ENCODE measurements around the gene ELL2. TPM values are rescaled to one million over a fixed set of nuclear protein-coding genes. Genes with fewer than 3 reads are reported as not detected.

Gene ELL2
- total and polyA plus RNA-seq, 7 donors, result 16.2 to 59.8 (median 36.9) TPM

GRCh38 chr5:95951916-95952315, 9.7 kb downstream of the ELL2 start:
- peaks cover 35% of the 10 kb centered on the region for H3K4me1 ChIP-seq

DNA sequence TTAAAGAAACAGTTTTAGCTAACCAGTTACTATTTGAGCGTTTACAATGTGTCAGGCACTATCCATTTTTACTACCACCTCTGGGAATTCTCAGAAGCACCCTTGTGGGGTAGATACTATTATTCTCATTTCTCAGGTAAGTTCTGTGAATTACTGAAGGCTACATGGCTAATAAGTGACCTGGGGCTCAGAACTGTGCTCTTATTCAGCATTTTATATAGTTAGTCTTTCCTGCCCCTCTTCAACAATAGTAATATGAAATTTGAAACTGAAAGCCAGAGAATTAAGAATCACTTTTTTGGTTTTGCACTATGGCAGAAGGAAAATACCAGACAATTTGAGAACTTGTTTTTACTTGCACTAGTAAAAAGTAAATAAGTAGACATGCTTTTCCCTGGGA, 11.8 kb downstream of the ELL2 start:
- 88 to 93% (median 90%) methylated on average over 1 of the region's 1 CpG for WGBS, 3 donors

More at GRCh38 chr5:95951916-95952315, 9.7 kb downstream of the ELL2 start:
- Histone ChIP-seq H3K36me3 (ENCODE audit: insufficient read depth in 1 of 2, low read depth in 1 of 2) (no peaks in the 10 kb centered on the region), H3K27me3 (ENCODE audit: insufficient read depth in 3 of 3, low read length in 2 of 3) (no peaks in the 10 kb centered on the region), H3K9me3 (no peaks in the 10 kb centered on the region), H3K4me3 (no peak overlapping the region), H3K27ac (no peak overlapping the region)
- TF ChIP-seq, protein P1, sequence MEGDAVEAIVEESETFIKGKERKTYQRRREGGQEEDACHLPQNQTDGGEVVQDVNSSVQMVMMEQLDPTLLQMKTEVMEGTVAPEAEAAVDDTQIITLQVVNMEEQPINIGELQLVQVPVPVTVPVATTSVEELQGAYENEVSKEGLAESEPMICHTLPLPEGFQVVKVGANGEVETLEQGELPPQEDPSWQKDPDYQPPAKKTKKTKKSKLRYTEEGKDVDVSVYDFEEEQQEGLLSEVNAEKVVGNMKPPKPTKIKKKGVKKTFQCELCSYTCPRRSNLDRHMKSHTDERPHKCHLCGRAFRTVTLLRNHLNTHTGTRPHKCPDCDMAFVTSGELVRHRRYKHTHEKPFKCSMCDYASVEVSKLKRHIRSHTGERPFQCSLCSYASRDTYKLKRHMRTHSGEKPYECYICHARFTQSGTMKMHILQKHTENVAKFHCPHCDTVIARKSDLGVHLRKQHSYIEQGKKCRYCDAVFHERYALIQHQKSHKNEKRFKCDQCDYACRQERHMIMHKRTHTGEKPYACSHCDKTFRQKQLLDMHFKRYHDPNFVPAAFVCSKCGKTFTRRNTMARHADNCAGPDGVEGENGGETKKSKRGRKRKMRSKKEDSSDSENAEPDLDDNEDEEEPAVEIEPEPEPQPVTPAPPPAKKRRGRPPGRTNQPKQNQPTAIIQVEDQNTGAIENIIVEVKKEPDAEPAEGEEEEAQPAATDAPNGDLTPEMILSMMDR (IDR thresholded peaks at IDR 0.05), result no peak
- intact Hi-C loops (cut with DNase I), result no loop called here
- ATAC-seq (no peak), DNase-seq (no peak)
- WGBS, 3 donors, result 95 to 98% (median 97%) methylated on average over 4 of the region's 4 CpGs

GRCh38 chr5:95948631-95949030, 13.0 kb downstream of the ELL2 start:
- Histone ChIP-seq H3K36me3 (ENCODE audit: insufficient read depth in 1 of 2, low read depth in 1 of 2) (peaks cover 0 to 2% of the 10 kb centered on the region in 2 donors), H3K27me3 (ENCODE audit: insufficient read depth in 3 of 3, low read length in 2 of 3) (no peaks in the 10 kb centered on the region), H3K27ac (no peak overlapping the region), H3K4me1 (peaks cover 30% of the 10 kb centered on the region), H3K4me3 (no peak overlapping the region), H3K9me3 (no peaks in the 10 kb centered on the region)
- intact Hi-C loops (cut with DNase I), result no loop called here
- DNase-seq, result no peak
- no peak for ATAC-seq
- TF ChIP-seq, protein P1 (IDR thresholded peaks at IDR 0.05), result no peak

More for the DNA sequence above, 11.8 kb downstream of the ELL2 start:
- TF ChIP-seq, protein P1 (IDR thresholded peaks at IDR 0.05), result no peak
- no peak for DNase-seq
- Histone ChIP-seq H3K4me1 (peaks cover 21% of the 10 kb centered on the region), H3K9me3 (no peaks in the 10 kb centered on the region), H3K36me3 (ENCODE audit: insufficient read depth in 1 of 2, low read depth in 1 of 2) (no peaks in the 10 kb centered on the region), H3K4me3 (no peak overlapping the region), H3K27me3 (ENCODE audit: insufficient read depth in 3 of 3, low read length in 2 of 3) (no peaks in the 10 kb centered on the region), H3K27ac (no peak overlapping the region)
- intact Hi-C loops (cut with DNase I), result no loop called here
- no peak for ATAC-seq

- DNase-seq (no peak), ATAC-seq (no peak)
- WGBS, 3 donors, result 93 to 96% (median 93%) methylated on average over 1 of the region's 1 CpG
- TF ChIP-seq, protein P1 (IDR thresholded peaks at IDR 0.05), result no peak
- peaks cover 24% of the 10 kb centered on the region for H3K4me1 ChIP-seq
- no peak overlapping the region for H3K27ac ChIP-seq
- H3K36me3 ChIP-seq (ENCODE audit: insufficient read depth in 1 of 2, low read depth in 1 of 2), result peaks cover 0 to 12% of the 10 kb centered on the region in 2 donors
- no peaks in the 10 kb centered on the region for H3K27me3 ChIP-seq (ENCODE audit: insufficient read depth in 3 of 3, low read length in 2 of 3)
- no peak overlapping the region for H3K4me3 ChIP-seq
- intact Hi-C loops (cut with DNase I), result no loop called here
- H3K9me3 ChIP-seq, result no peaks in the 10 kb centered on the region
These were observed 15.2 kb downstream of the ELL2 start for GRCh38 chr5:95946451-95946850.

GRCh38 chr5:95942968-95943367, 18.7 kb downstream of the ELL2 start:
- Histone ChIP-seq H3K36me3 (ENCODE audit: insufficient read depth in 1 of 2, low read depth in 1 of 2) (peaks cover 3 to 12% of the 10 kb centered on the region in 2 donors), H3K27ac (no peak overlapping the region), H3K9me3 (no peaks in the 10 kb centered on the region), H3K4me1 (peaks cover 30% of the 10 kb centered on the region), H3K27me3 (ENCODE audit: insufficient read depth in 3 of 3, low read length in 2 of 3) (no peaks in the 10 kb centered on the region), H3K4me3 (no peak overlapping the region)
- ATAC-seq, result no peak
- intact Hi-C loops (cut with DNase I), result no loop called here
- WGBS, 3 donors, result 80 to 86% (median 81%) methylated on average over 2 of the region's 2 CpGs
- TF ChIP-seq, protein P1 (IDR thresholded peaks at IDR 0.05), result no peak
- no peak for DNase-seq

Data from psoas muscle (tissue), 8 donors.